Limb (tissue), 2 donors: ENCODE data around the gene DNAI4.

ENCODE experiments used
- DNase-seq, 2 donors: peaks; one replicate each; pipeline ENCODE4 v3.0.0-alpha.2; 2016; ENCODE audit errors: extremely low spot score in 2 of 2

The DNAI4 gene

GRCh38 chr1:66769512-66770229, 155.0 kb downstream of the DNAI4 start:
- no peak for DNase-seq

GRCh38 chr1:66768965-66769364, 155.7 kb downstream of the DNAI4 start:
- no peak for DNase-seq

- DNase-seq, result no peak
These were observed 157.0 kb downstream of the DNAI4 start for GRCh38 chr1:66767626-66768025.

- peak; percentile 45 to 59 for DNase-seq
These were observed 159.6 kb downstream of the DNAI4 start for GRCh38 chr1:66764994-66765578.
